Kidney capillary endothelial cell (primary cell): ENCODE measurements around the gene SYDE2.
A peak's percentile ranks its signal among the peaks of the same experiment; 100 is the strongest.
"Not testable (repeated sequence)": the region's sequence is repeated elsewhere in the genome, so short reads cannot be mapped to it uniquely, and the experiment has no call there.

ENCODE experiments used
- DNase-seq: peaks from one replicate; pipeline ENCODE4 v3.0.0-alpha.2; 2018; ENCODE audit warnings: low spot score

The SYDE2 gene, protein sequence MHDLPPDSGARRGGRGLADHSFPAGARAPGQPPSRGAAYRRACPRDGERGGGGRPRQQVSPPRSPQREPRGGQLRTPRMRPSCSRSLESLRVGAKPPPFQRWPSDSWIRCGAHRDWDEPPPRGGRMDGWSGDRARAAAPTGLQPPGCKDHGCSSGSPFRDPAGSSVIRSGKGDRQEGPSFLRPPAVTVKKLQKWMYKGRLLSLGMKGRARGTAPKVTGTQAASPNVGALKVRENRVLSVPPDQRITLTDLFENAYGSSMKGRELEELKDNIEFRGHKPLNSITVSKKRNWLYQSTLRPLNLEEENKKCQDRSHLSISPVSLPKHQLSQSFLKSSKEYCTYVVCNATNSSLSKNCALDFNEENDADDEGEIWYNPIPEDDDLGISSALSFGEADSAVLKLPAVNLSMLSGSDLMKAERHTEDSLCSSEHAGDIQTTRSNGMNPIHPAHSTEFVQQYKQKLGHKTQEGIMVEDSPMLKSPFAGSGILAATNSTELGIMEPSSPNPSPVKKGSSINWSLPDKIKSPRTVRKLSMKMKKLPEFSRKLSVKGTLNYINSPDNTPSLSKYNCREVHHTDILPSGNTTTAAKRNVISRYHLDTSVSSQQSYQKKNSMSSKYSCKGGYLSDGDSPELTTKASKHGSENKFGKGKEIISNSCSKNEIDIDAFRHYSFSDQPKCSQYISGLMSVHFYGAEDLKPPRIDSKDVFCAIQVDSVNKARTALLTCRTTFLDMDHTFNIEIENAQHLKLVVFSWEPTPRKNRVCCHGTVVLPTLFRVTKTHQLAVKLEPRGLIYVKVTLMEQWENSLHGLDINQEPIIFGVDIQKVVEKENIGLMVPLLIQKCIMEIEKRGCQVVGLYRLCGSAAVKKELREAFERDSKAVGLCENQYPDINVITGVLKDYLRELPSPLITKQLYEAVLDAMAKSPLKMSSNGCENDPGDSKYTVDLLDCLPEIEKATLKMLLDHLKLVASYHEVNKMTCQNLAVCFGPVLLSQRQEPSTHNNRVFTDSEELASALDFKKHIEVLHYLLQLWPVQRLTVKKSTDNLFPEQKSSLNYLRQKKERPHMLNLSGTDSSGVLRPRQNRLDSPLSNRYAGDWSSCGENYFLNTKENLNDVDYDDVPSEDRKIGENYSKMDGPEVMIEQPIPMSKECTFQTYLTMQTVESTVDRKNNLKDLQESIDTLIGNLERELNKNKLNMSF

DNA sequence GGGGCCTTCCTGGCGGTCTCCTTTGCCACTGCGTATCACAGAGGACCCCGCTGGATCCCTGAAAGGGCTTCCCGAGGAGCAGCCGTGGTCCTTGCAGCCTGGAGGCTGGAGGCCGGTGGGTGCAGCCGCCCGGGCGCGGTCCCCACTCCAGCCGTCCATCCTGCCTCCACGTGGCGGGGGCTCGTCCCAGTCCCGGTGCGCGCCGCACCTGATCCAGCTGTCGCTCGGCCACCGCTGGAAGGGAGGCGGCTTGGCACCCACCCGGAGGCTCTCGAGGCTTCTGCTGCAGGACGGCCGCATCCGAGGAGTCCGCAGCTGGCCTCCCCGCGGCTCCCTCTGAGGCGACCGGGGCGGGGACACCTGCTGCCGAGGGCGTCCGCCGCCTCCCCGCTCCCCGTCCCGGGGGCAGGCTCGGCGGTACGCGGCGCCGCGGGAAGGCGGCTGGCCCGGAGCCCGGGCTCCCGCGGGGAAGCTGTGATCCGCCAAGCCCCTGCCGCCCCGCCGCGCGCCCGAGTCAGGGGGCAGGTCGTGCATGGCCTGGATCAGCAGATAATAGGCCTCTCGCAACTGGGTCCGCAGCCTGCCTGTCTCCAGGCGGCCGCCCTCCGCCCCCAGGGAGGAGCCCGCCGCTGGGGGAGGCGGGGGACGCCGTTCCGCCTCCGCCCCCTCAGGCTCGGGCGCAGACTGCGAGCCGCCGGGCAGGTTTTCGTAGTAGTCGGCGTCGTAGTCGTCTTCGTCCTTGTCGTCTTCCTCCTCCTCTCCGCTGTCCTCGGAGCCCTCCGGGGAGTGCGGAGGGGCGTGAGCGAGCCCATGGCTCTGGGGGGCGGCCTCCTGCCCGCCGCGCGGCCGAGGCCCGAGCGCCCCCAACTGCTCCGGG, at the start of gene SYDE2:
TSS of gene SYDE2 (minus strand) at position 554 of the 877 bp plus-strand sequence. CDS start at position 534, 20 bp downstream.
- peak; percentile 21 for DNase-seq

DNA sequence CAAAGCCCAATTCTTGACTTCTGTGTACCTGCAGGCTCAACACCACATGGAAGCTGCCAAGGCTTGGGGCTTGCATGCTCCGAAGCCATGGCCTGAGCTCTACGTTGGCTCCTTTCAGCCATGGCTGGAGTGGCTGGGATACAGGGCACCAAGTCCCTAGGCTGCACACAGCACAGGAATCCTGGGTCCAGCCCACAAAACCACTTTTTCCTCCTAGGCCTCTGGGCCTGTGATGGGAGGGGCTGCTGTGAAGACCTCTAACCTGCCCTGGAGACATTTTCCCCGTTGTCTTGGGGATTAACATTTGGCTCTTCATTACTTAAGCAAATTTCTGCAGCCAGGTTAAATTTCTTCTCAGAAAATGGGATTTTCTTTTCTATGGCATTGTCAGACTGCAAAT, 48.2 kb upstream of the SYDE2 start:
- DNase-seq: not testable (repeated sequence)

GRCh38 chr1:85245891-85246290, 45.1 kb upstream of the SYDE2 start:
- no peak for DNase-seq

DNA sequence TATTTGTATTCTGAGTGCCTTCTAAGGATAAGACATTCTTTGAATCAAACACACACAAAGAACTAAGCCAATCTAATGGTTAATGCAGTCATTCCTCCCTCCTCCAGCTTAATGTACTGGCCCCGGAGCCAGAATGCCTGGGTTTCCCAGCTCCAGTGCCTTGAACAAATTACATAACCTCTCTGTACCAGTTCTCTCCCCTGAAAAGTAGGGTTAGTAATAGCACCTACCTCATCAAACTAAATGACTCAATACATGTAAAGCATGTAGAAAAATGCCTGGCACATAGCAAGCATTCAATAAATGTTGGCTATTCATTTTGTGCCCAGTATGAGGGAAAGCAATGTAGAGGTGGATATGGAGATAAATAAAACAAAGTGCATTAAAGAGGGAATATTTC, 44.6 kb upstream of the SYDE2 start:
- DNase-seq: no peak

DNA sequence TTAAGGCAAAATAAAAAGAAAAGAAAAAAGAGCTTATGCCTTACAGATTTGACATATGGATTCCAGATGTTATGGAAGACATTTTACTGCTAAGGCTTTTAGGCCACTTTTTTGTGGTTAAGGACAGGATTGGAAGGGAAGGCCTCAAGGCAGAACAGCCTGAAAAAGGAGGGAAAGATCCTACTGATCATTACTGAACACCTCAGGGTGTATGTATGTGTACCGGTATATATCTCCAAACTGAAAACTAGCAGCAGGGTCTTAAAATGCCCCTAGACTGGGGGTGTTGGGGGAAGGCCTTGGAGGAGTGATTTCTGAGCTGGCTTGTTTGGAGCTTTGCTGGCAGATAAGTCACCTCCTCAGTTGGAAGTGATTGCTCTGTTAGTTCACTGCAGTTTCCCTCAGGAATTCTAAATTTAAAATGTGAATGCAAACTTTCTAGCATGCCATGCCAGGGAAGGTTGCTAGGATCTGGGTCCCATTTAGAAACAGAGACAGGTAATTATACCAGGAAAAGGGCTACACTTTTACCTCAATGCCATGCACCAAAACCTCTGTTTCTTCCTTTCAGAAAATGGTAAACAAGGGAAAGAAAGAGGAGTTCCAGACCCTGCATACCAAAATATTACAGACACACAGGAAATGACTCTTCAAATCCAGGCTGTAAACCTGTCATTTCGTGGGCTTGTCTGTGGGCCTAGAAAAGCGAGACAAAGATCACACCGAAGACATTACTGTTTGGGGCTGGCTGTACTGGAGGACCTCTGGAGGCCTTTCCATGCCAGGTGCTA, 43.6 kb upstream of the SYDE2 start:
- DNase-seq: peak; percentile 6

DNA sequence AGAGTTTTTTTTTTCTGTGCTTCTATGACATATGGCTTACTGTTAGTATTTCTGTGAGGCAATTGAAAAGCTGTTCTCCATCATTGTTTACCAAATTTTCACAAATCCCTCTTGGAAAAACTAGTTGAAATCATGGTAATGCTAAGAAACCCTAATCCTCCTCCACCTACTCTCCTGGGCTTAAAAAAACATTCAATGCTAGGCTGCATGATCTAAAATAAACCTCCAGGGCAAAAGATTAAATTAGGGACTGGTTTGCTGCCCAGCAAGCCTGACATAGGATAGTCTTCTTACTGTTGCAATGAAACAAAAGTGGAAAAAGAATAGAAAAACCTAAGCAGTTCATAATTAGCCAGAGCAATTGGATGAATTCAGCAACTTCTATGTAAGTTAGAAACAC, 42.6 kb upstream of the SYDE2 start:
- no peak for DNase-seq

GRCh38 chr1:85240643-85241042, 39.8 kb upstream of the SYDE2 start:
- no peak for DNase-seq

- DNase-seq: no peak
Observed at GRCh38 chr1:85240174-85240601, 39.4 kb upstream of the SYDE2 start.

DNA sequence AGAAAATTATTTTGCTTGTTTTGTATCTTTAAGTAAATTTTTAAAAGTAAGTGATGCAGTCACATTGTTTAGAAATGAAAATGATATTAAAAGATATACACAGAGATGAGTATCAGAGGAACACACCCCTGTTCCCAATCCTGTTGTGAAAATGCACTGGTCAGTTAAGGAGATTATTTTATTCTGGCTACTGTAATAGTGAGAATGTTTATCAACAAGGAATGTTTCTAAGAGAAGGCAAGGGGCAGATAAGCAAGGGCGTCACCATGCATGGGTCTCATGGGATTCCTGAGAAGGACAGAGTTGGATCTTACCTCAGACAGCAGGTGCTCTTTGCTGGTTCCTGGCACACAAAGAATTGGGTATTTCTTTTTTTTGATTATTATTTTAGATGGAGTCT, 36.8 kb upstream of the SYDE2 start:
- DNase-seq: no peak

GRCh38 chr1:85230305-85230977, 29.6 kb upstream of the SYDE2 start:
- DNase-seq: no peak

DNA sequence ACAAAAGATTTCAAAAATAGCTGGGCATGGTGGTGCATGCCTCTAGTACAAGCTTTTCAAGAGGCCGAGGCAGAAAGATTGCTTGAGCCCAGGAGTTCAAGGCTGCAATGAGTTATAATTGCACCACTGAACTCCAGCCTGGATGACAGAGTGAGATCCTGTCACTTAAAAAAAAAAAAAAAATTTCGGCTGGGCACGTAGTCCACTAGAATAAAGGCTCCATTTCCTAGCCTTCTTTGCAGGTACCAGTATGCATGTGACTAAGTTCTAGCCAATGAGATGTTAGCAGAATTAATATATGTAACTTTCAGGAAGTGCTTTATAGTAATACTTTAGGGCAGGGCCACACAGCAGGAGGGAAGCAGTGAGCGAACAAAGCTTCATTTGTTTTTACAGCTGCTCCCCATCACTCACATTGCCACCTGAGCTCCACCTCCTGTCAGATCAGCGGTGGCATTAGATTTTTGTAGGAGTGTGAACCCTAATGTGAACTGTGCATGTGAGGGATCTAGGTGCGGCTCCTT, 28.8 kb upstream of the SYDE2 start:
- no peak for DNase-seq

DNA sequence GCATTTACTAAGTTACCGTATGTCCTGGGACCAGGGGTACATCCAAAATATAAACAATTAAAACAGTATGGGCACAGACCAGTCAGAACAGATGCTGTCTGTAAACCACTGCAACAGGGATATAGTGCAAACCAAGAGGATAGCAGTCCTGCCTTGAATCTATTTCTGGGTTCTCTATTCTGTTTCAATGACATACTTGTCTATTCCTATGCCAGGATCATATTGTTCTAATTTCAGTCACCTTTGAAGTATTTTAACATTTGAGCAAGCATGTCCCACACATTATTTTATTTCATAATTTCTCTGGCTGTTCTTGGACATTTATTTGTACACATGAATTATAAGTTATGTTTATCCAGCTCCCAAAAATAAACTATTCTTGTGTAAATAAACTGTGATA, 28.2 kb upstream of the SYDE2 start:
- DNase-seq: no peak

GRCh38 chr1:85225624-85226380, 25.0 kb upstream of the SYDE2 start:
- no peak for DNase-seq

GRCh38 chr1:85224734-85225623, 24.2 kb upstream of the SYDE2 start:
- DNase-seq: no peak

DNA sequence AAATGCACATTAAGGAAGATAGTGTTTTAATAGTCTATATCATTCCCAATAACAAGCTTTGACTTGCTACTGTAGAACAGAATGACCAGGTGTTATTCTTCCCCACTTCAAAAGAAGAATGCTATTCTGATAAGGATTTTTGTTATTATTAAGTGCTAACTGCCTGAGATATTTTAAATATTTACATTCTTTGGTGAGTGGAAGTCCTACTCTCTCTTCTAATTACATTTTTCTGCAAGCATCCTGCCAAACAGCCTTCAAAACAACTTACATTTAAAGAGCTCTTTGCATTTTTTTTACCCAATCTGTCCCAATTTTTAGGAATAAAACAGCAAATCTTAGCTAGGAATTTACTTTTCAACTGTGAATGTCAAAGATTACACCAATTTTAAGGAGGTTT, 23.5 kb upstream of the SYDE2 start:
- no peak for DNase-seq

DNA sequence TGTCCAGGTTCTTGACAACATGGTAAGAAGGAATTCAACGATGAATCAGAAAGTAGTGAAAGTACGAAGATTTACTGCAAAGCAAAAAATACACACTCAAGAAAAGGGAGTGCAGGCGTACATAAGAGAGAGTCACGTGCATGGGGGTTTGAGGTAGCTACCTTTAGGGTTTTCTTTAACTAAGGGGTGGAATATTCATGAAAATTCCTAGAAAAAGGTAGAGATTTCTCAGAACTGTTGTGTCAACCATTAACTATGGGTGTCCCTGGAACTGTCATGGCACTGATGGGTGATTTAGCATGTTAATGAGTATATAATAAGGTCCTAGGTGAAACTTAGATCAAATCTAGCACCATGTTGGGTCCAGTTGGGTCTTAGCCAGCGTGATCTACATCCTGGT, 22.5 kb upstream of the SYDE2 start:
- DNase-seq: no peak

- DNase-seq: no peak
Observed at GRCh38 chr1:85220756-85221201, 20.0 kb upstream of the SYDE2 start.
